ENCODE data around the gene ARMC5.

DNA sequence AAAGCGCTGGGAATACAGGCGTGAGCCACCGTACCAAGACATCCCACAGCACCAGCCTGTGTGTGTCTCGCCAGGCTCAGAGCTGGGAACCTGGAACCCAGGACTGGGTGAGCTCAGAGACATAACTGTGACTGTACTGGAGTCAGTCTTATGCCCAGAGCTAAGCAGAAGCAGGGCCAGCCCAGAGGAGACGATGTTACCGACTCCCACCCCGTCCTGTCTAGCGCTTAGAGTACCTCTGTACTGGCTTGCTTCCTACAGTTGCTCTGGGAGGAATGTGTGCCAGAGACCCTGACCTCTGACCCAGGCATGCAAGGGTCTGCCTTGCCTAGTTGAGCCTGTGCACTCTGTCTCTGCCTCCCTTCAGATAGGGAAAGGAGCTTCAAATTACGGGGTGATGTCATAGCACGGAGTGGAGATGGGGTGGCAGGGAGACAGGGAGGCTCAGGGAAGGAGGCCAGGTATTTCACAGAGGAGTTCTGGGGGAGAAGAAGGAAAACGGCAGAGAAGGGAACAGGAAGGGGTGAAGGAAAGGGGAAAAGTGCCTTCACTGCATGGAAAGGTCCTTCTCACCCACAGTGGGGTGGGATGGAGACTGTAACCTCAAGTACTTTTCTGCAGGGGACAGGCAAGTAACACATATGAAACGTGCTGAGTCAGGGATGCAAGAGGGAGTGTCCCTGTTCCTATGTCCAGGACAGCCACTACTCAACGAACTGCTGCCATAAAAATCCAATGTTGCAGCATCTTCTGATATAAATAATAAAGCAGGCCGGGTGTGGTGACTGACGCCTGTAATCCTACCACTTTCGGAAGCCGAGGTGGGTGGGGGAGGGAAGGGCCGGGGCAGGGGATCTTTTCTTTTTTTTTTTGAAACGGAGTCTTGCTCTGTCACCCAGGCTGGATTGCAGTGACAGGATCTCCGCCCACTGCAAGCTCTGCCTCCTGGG, 5.8 kb upstream of the ARMC5 start:
- TF ChIP-seq, protein P1, sequence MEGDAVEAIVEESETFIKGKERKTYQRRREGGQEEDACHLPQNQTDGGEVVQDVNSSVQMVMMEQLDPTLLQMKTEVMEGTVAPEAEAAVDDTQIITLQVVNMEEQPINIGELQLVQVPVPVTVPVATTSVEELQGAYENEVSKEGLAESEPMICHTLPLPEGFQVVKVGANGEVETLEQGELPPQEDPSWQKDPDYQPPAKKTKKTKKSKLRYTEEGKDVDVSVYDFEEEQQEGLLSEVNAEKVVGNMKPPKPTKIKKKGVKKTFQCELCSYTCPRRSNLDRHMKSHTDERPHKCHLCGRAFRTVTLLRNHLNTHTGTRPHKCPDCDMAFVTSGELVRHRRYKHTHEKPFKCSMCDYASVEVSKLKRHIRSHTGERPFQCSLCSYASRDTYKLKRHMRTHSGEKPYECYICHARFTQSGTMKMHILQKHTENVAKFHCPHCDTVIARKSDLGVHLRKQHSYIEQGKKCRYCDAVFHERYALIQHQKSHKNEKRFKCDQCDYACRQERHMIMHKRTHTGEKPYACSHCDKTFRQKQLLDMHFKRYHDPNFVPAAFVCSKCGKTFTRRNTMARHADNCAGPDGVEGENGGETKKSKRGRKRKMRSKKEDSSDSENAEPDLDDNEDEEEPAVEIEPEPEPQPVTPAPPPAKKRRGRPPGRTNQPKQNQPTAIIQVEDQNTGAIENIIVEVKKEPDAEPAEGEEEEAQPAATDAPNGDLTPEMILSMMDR (IDR thresholded peaks at IDR 0.05): no peak
- TF ChIP-seq POLR2A (IDR thresholded peaks at IDR 0.05): no peak
